GM18498 (cell line): Measurements from ENCODE around the gene PTPRK.

Source experiments
- ATAC-seq: cut with Tn5 transposase; IDR thresholded peaks from one replicate; pipeline ENCODE4 v1.9.1; 2021; ENCODE audit warnings: mild to moderate bottlenecking, moderate library complexity; ENCODE audit not compliant: unreplicated experiment

PTPRK gene

DNA sequence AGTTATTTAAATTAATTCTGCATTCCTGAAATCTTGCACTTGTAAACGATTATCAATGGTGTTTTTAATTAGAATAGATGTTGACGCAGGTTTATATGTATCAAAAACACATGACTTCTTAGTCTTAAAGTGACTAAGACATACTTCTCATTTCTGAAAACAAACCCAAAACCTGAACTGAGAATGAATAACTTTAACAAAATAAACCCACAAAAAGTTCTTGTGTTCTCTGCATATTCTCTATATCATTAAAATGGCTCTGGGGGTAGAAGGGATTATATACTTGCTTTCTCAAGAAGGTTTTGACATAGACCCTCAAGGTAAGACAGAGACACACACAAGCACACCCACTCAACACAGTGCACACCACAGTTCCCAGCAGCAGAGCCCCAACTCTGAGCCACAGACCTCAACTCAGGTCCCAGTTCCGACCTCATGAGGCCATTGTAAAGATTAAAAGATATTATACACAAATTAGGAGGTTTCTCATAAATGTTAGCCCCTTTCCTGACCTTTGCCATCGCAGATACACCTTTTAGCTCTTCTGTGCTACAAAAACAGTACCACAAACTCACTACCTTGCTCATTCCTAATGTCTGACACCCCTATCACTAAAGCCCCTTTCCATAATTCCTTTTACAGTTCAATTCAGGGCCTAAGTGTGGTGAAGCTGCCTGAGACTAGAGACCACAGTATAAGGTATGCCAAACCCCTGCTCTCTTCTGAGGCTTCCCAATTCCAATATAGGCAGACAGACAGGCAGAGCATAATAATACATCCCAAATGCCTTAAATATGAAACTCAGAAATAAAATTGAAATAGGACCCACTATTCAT is 267.8 kb downstream of the PTPRK start:
- peak; percentile 75 for ATAC-seq

DNA sequence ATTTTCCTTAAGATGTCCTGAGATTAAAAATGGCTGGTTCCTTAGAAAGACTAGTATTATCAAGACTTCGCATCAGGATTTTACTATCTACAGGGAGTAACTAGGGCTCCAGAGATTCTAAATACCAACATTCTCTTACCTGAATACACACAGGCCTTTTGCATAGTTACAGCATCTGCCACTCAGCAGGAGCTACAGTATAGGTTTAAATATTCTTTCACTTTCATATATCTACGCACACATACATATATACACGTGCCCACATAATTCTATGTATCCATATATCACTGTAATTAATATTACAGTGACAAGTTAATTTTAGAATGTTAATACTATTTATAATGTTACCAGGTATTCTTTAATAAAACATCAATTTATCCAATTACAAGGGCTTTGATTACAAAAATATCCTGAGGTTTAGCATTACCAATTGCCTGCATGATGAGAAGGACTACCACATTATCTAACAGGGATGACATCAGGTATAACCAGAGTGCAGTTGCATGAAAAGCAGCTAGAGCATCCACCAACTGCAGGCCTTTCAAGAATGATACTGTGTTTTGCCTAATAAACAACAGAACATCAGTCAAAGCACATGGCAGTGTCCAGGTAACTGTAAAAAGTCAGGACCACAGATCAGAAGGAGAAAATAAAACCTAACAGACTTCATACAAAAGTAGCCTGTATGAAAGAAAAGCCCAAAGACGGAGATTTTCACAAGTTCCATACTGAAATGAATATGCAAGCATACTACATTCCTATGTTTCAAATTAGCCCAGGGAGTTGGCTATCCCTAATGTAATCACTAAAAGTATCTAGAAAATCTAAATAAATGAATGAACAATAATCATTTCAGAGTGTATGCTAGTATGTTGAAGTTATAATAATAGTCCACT is 268.7 kb downstream of the PTPRK start:
- no peak for ATAC-seq

- no peak for ATAC-seq
Measured at GRCh38 chr6:128250370-128251070, 269.9 kb downstream of the PTPRK start.

DNA sequence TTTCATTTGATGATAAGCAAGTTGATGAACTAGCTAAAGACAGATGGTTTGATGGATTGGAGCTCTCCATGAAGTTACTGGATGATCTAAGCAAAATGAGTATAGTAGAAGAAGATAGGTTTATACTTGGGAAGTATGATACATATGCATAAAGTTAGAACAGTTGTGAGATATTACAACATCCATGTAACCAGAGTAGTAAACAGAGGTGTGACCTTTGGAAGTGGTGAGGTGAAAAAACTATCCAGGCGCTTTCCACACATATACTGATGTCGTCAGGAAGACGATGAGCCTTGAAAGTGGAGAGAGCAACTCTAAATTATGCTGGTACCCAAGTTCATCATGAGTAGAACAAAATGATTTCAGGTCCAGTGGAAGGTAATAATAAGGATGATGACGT is 271.0 kb downstream of the PTPRK start:
- no peak for ATAC-seq

DNA sequence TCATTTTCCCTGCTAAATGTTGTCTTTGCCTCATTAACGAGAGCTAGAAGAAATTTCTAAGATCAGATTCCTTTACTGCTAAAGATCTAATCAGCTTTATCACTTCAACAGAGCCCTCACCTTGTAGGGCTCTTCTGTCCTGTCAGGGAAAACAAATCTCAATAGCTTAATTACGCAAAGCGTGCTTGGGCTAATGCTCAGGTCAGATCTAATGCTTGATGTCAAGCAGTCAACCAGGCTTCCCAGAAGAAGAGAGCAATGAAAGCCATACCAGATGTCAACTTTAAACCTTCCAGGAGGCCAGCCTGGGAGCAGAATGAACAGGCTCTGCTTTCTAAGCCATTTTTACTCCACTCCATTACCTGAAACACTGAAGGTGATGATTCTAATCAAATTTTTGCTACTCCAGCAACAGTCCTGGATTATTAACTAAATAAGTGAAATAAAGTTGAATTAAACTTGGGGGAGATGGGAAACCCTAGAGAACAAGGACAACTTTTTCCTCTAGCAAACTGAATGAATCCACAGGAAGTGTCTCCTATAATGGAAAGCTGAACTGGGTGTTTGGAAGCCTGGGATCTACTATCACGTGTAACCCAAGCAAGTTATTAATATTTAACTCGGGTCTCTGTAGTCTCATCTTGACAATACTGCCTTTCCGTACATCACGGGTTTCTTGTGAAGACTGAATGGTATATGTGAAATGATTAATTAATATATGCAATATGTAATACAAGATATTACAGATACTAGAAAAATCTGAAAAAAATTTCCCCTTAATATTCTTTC is 273.7 kb downstream of the PTPRK start:
- ATAC-seq: no peak

DNA sequence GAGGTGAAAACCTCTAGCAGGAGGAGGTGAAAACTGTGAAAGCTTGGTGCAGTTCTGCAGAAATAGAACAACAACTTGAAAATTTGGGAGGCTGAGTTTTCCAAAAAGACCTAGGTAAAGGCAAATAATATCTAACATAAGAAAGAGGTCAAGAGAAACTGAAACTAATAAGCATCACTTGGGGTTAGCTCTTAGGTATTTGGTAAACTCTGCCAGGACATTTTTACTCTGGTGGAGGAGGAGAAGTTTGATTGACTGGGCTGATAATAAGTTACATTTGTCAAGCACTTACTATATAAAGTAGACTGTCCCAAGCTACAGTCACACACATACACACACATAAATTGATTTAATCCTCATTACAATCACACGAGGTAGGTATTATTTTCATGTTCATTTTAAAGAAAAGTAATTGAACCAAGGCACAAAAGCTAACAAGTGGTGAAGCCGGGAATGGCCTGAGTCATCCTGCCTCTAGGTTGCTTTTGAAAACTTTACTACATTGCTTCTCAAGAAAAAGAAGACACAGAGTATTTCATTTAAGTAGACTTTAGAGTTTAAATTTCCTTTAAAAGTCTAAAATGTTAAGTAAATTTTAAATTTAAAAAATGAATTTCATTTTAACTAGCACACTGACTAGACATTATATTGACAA is 275.5 kb downstream of the PTPRK start:
- ATAC-seq: no peak

DNA sequence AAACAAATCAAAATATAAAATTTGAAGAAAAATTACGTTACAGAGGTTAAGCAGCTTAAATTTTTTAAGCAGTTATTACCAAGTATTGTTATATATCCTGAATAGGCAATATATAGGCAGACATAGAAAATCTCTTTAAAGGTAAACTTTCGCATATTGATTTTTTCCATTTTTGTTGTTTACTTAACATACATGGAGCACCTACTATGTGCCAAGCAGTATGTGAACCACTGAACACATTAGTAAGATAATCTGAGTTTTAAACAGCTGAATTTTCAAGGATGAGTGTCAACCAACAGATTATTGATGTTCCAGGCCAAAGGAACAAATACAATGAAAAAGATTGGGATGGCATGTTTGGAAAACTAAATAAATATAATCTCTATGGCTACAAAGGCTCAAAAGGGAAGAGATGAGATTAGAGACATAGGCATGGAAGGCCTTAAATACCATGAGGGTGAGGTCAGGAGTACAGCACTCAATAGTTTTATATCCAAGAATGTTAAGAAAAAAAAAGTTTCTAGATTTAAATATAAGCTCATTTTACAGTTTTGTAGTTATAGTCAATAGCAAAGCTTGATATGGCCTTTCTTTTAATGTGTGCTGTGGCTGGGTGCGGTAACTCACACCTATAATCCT is 277.5 kb downstream of the PTPRK start:
- no peak for ATAC-seq

DNA sequence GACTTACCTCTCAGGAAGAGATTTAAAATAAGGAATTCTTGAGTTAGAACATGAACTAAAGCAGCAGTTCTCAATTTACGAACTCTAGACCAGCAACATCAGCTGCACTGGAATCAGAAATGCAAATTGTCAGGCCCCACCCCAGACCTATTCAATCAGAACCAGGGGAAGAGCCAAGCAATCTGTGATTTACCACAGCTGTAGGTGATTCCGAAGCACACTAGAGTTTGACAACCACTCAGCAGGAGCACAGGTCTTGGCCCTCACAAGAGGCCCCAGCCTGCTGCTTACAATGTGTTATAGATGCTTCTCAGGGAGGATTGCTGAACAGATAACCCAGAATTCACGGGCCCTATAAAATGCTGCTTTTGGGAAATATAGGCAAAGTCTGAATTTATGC is 279.2 kb downstream of the PTPRK start:
- ATAC-seq: no peak

GRCh38 chr6:128240024-128240428 is 280.4 kb downstream of the PTPRK start:
- peak; percentile 61 for ATAC-seq

GRCh38 chr6:128239146-128239545 is 281.3 kb downstream of the PTPRK start:
- ATAC-seq: no peak

DNA sequence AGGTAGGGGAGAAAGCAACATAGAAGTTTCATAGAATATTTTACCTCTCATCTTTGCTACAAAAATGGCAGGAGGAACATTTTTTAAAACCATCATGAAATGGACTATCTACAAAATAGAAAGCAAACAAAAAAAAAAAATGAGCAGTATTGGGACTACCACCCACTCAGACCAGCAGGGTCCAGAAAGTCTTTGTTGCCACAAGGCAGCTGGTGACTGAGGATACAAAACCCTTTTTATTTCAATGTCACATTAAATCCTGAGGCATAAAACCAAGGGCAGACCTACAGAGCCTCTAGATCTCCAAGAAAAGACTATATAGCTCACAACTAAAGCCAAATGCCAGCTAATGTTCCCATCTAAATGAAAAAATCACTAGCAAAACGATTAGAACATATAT is 282.2 kb downstream of the PTPRK start:
- ATAC-seq: no peak

DNA sequence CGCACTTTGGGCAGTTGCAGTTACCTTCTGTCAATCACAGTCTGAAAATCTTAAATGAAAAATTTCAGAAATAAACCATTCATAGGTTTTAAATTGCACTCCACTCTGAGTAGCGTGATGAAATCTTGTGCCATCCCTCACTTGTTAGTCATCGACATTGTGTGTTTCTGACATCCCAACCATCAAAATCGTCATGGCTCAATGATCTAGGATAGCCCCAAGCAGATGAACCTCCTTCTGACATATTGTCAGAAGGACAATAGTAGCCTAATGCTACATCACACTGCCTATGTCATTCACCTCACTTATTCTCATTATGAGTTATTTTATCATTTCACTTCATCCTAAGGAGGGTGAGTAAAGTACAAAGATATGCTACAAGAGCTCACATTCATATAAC is 284.8 kb downstream of the PTPRK start:
- ATAC-seq: no peak

DNA sequence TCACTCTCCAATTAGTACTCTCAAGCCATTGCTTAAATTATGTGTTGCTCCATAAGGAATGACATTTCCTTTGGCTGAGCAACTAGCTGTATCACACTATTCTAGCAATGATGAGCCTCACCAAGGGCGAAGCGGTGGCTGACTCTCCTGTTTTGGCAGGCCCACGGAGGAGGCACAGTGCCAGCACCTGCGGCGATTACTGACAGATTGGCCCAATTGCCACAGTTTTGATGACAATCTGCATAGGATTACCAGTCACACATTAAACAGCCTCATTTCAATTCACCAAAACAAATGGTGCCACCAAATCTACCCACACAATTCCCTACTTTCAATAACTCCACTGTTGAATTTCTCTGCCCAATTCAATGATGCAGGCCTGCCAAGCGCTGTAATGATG is 286.9 kb downstream of the PTPRK start:
- no peak for ATAC-seq

DNA sequence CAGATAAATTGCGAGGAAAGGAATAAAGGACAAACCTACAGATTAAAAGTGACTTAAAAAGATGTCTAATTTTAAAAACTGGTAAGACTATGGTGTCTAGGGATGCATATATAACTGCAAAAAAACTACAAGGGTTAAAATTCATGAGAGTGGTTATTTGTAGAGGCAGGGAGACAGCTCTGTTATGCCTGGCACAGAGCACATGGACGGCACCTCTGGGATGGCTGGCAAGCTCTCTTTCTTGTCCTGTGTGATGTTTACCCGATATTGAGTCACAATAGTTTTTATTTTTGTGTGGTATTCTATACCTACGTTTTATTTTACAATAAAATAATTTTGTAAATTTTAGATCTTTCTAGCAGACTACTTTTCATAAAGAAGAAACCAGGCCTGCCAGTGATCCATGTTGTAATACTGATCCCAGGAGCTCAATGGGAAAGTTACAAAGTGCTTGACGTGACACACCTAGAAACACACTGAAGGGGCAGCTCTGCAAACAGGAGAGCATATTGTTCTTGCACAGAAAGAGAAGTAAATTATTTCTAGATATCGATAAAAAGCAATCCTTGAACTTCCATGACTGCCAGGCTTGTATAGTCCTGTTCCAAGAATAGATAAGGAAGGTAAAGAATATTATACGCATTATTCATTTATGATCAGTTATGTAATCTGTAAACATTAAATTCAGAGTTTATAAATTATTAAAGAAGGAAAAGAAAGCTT is 290.0 kb downstream of the PTPRK start:
- no peak for ATAC-seq

DNA sequence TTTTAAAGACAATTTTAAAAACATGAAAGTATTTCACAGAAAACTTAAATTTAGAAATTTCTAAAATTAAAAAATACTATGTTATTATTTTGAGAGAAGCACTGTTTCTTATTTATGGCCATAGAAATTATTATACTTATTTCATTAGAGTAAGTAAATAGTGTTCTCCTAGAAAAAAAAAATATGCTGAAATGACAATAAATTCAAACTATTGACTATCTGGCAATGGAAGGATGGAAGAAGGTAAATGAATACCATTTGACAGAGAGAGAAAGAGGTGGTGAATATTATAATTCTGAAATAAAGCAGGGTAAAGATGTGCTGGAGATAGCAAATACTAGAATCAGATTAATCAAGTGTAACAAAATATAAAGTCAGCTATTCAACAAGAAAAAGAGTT is 294.8 kb downstream of the PTPRK start:
- no peak for ATAC-seq

DNA sequence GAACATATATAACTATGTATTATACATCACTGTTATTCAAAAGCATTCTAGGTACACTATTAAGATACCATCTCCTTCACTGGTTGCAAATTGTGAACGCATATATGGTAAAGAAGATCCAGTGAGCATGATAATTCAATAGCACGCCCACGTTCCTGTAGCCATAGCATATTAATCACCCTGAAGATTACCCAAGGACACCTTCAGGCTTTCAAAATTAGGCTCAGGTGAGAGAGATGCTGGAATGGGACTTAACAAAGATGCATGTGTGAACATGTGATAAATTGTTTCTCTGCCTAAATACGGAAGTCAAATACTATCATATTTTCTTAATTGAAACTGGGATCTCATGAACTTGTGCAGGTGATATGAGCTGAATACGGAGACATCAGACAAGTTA is 303.5 kb downstream of the PTPRK start:
- ATAC-seq: no peak

DNA sequence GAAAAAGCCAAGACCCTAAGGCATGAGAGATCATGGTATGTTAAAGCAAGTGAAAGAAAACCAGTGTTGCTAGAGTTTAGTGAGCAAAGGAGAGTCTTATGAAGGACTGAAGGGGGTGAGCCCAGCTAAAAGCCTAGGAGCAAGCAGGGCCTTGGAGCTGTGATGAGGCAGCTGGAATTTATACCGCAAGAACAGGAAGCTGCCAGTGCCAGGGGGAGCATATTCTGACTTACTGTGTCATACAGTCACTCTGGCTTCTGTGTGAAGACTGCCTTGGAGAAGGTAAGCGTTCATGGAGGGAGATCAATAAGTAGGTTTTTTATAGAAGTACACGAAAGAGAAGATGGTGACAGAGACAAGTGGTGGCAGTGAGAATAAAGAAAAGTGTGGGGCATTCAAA is 310.6 kb downstream of the PTPRK start:
- ATAC-seq: no peak

- ATAC-seq: no peak
Measured at GRCh38 chr6:128208851-128209580, 311.4 kb downstream of the PTPRK start.
